ENCODE results near the gene SPIRE1.

Gene SPIRE1

GRCh38 chr18:12426924-12427323, 231.0 kb downstream of the SPIRE1 start:
- Histone ChIP-seq H3K27me3 (ENCODE audit: control insufficient read depth, insufficient read depth, low read length, poor library complexity, severe bottlenecking) (no peaks in the 10 kb centered on the region), H3K36me3 (ENCODE audit: control insufficient read depth, insufficient read depth, low read length) (peaks cover 6% of the 10 kb centered on the region), H3K9me3 (ENCODE audit: control insufficient read depth, low read length) (no peaks in the 10 kb centered on the region), H3K27ac (ENCODE audit: insufficient read depth, low read depth, low read length, poor library complexity, severe bottlenecking) (no peak overlapping the region), H3K4me1 (ENCODE audit: control insufficient read depth, insufficient read depth, low read length) (no peaks in the 10 kb centered on the region), H3K4me3 (ENCODE audit: insufficient read depth, low read depth, low read length) (no peak overlapping the region)
- WGBS, 2 experiments: 95 to 96% methylated on average over 3 of the region's 3 CpGs

- no peak overlapping the region for H3K27ac ChIP-seq (ENCODE audit: insufficient read depth, low read depth, low read length, poor library complexity, severe bottlenecking)
- peaks cover 6% of the 10 kb centered on the region for H3K36me3 ChIP-seq (ENCODE audit: control insufficient read depth, insufficient read depth, low read length)
- no peaks in the 10 kb centered on the region for H3K27me3 ChIP-seq (ENCODE audit: control insufficient read depth, insufficient read depth, low read length, poor library complexity, severe bottlenecking)
- WGBS, 2 experiments: 88 to 99% methylated on average over 3 to 4 of the region's 4 CpGs
- peaks cover 9% of the 10 kb centered on the region for H3K4me1 ChIP-seq (ENCODE audit: control insufficient read depth, insufficient read depth, low read length)
- no peak overlapping the region for H3K4me3 ChIP-seq (ENCODE audit: insufficient read depth, low read depth, low read length)
- H3K9me3 ChIP-seq (ENCODE audit: control insufficient read depth, low read length): no peaks in the 10 kb centered on the region
Observed at GRCh38 chr18:12424252-12424651, 233.7 kb downstream of the SPIRE1 start.

GRCh38 chr18:12423820-12424219, 234.1 kb downstream of the SPIRE1 start:
- Histone ChIP-seq H3K27ac (ENCODE audit: insufficient read depth, low read depth, low read length, poor library complexity, severe bottlenecking) (no peak overlapping the region), H3K4me3 (ENCODE audit: insufficient read depth, low read depth, low read length) (no peak overlapping the region), H3K4me1 (ENCODE audit: control insufficient read depth, insufficient read depth, low read length) (peaks cover 9% of the 10 kb centered on the region), H3K9me3 (ENCODE audit: control insufficient read depth, low read length) (no peaks in the 10 kb centered on the region), H3K36me3 (ENCODE audit: control insufficient read depth, insufficient read depth, low read length) (peaks cover 6% of the 10 kb centered on the region), H3K27me3 (ENCODE audit: control insufficient read depth, insufficient read depth, low read length, poor library complexity, severe bottlenecking) (no peaks in the 10 kb centered on the region)
- 91 to 93% methylated on average over 5 of the region's 5 CpGs for WGBS, 2 experiments

GRCh38 chr18:12423393-12423792, 234.5 kb downstream of the SPIRE1 start:
- H3K4me1 ChIP-seq (ENCODE audit: control insufficient read depth, insufficient read depth, low read length): peaks cover 9% of the 10 kb centered on the region
- H3K27ac ChIP-seq (ENCODE audit: insufficient read depth, low read depth, low read length, poor library complexity, severe bottlenecking): no peak overlapping the region
- WGBS, 2 experiments: 95 to 96% methylated on average over 10 of the region's 10 CpGs
- peaks cover 6% of the 10 kb centered on the region for H3K36me3 ChIP-seq (ENCODE audit: control insufficient read depth, insufficient read depth, low read length)
- H3K27me3 ChIP-seq (ENCODE audit: control insufficient read depth, insufficient read depth, low read length, poor library complexity, severe bottlenecking): no peaks in the 10 kb centered on the region
- H3K4me3 ChIP-seq (ENCODE audit: insufficient read depth, low read depth, low read length): no peak overlapping the region
- H3K9me3 ChIP-seq (ENCODE audit: control insufficient read depth, low read length): no peaks in the 10 kb centered on the region

GRCh38 chr18:12422936-12423335, 235.0 kb downstream of the SPIRE1 start:
- WGBS, 2 experiments: 85 to 87% methylated on average over 9 of the region's 9 CpGs
- Histone ChIP-seq H3K36me3 (ENCODE audit: control insufficient read depth, insufficient read depth, low read length) (peaks cover 2% of the 10 kb centered on the region), H3K9me3 (ENCODE audit: control insufficient read depth, low read length) (no peaks in the 10 kb centered on the region), H3K27me3 (ENCODE audit: control insufficient read depth, insufficient read depth, low read length, poor library complexity, severe bottlenecking) (no peaks in the 10 kb centered on the region), H3K4me1 (ENCODE audit: control insufficient read depth, insufficient read depth, low read length) (peaks cover 12% of the 10 kb centered on the region), H3K27ac (ENCODE audit: insufficient read depth, low read depth, low read length, poor library complexity, severe bottlenecking) (no peak overlapping the region), H3K4me3 (ENCODE audit: insufficient read depth, low read depth, low read length) (no peak overlapping the region)

GRCh38 chr18:12421732-12422131, 236.2 kb downstream of the SPIRE1 start:
- H3K27ac ChIP-seq (ENCODE audit: insufficient read depth, low read depth, low read length, poor library complexity, severe bottlenecking): no peak overlapping the region
- no peaks in the 10 kb centered on the region for H3K9me3 ChIP-seq (ENCODE audit: control insufficient read depth, low read length)
- no peak overlapping the region for H3K4me3 ChIP-seq (ENCODE audit: insufficient read depth, low read depth, low read length)
- no peaks in the 10 kb centered on the region for H3K27me3 ChIP-seq (ENCODE audit: control insufficient read depth, insufficient read depth, low read length, poor library complexity, severe bottlenecking)
- WGBS, 2 experiments: 68 to 74% methylated on average over 5 of the region's 5 CpGs
- no peaks in the 10 kb centered on the region for H3K36me3 ChIP-seq (ENCODE audit: control insufficient read depth, insufficient read depth, low read length)
- peaks cover 18% of the 10 kb centered on the region for H3K4me1 ChIP-seq (ENCODE audit: control insufficient read depth, insufficient read depth, low read length)

GRCh38 chr18:12420821-12421421, 237.0 kb downstream of the SPIRE1 start:
- H3K27ac ChIP-seq (ENCODE audit: insufficient read depth, low read depth, low read length, poor library complexity, severe bottlenecking): no peak overlapping the region
- H3K4me1 ChIP-seq (ENCODE audit: control insufficient read depth, insufficient read depth, low read length): peaks cover 18% of the 10 kb centered on the region
- no peaks in the 10 kb centered on the region for H3K36me3 ChIP-seq (ENCODE audit: control insufficient read depth, insufficient read depth, low read length)
- H3K9me3 ChIP-seq (ENCODE audit: control insufficient read depth, low read length): no peaks in the 10 kb centered on the region
- 12 to 13% methylated on average over 27 of the region's 27 CpGs for WGBS, 2 experiments
- H3K27me3 ChIP-seq (ENCODE audit: control insufficient read depth, insufficient read depth, low read length, poor library complexity, severe bottlenecking): no peaks in the 10 kb centered on the region
- H3K4me3 ChIP-seq (ENCODE audit: insufficient read depth, low read depth, low read length): peak overlapping the region; percentile 34

- Histone ChIP-seq H3K4me3 (ENCODE audit: insufficient read depth, low read depth, low read length) (no peak overlapping the region), H3K9me3 (ENCODE audit: control insufficient read depth, low read length) (no peaks in the 10 kb centered on the region), H3K36me3 (ENCODE audit: control insufficient read depth, insufficient read depth, low read length) (no peaks in the 10 kb centered on the region), H3K4me1 (ENCODE audit: control insufficient read depth, insufficient read depth, low read length) (peaks cover 18% of the 10 kb centered on the region), H3K27ac (ENCODE audit: insufficient read depth, low read depth, low read length, poor library complexity, severe bottlenecking) (no peak overlapping the region), H3K27me3 (ENCODE audit: control insufficient read depth, insufficient read depth, low read length, poor library complexity, severe bottlenecking) (no peaks in the 10 kb centered on the region)
- WGBS, 2 experiments: 69 to 72% methylated on average over 4 of the region's 4 CpGs
Observed at GRCh38 chr18:12417687-12418086, 240.2 kb downstream of the SPIRE1 start.

- H3K36me3 ChIP-seq (ENCODE audit: control insufficient read depth, insufficient read depth, low read length): no peaks in the 10 kb centered on the region
- H3K4me1 ChIP-seq (ENCODE audit: control insufficient read depth, insufficient read depth, low read length): peaks cover 13% of the 10 kb centered on the region
- no peak overlapping the region for H3K4me3 ChIP-seq (ENCODE audit: insufficient read depth, low read depth, low read length)
- 88 to 92% methylated on average over 5 of the region's 5 CpGs for WGBS, 2 experiments
- H3K27me3 ChIP-seq (ENCODE audit: control insufficient read depth, insufficient read depth, low read length, poor library complexity, severe bottlenecking): no peaks in the 10 kb centered on the region
- no peak overlapping the region for H3K27ac ChIP-seq (ENCODE audit: insufficient read depth, low read depth, low read length, poor library complexity, severe bottlenecking)
- no peaks in the 10 kb centered on the region for H3K9me3 ChIP-seq (ENCODE audit: control insufficient read depth, low read length)
Observed at GRCh38 chr18:12416098-12416729, 241.7 kb downstream of the SPIRE1 start.

GRCh38 chr18:12411456-12411855, 246.5 kb downstream of the SPIRE1 start:
- H3K4me1 ChIP-seq (ENCODE audit: control insufficient read depth, insufficient read depth, low read length): no peaks in the 10 kb centered on the region

More at GRCh38 chr18:12411456-12411855, 246.5 kb downstream of the SPIRE1 start:
- Histone ChIP-seq H3K27ac (ENCODE audit: insufficient read depth, low read depth, low read length, poor library complexity, severe bottlenecking) (no peak overlapping the region), H3K4me3 (ENCODE audit: insufficient read depth, low read depth, low read length) (no peak overlapping the region), H3K9me3 (ENCODE audit: control insufficient read depth, low read length) (no peaks in the 10 kb centered on the region), H3K27me3 (ENCODE audit: control insufficient read depth, insufficient read depth, low read length, poor library complexity, severe bottlenecking) (peaks cover 8% of the 10 kb centered on the region), H3K36me3 (ENCODE audit: control insufficient read depth, insufficient read depth, low read length) (no peaks in the 10 kb centered on the region)
- 89 to 92% methylated on average over 2 to 3 of the region's 3 CpGs for WGBS, 2 experiments

All from ectodermal cell (in vitro differentiated cells).